GM12878 (cell line): ENCODE measurements around the gene KIR3DL2. TPM values are rescaled to one million over a fixed set of nuclear protein-coding genes. Genes with fewer than 3 reads are reported as not detected.
"Not testable (repeated sequence)": the region's sequence is repeated elsewhere in the genome, so short reads cannot be mapped to it uniquely, and the experiment has no call there.

Experiments
- ATAC-seq: fragments of 200-7000 bp; cut with Tn5 transposase; 3 replicates; pipeline ENCODE4 v1.9.1; 2020; ENCODE audit warnings: mild to moderate bottlenecking, moderate library complexity
- Bru-seq: library from RNA; stranded (reverse); fragments of 400-500 nt; gene quantifications from one replicate; lab custom pipeline; 2021; lab: Mats Ljungman, UMichigan
- BruChase-seq, 2 experiments: library from RNA; stranded (reverse); fragments of 400-500 nt; gene quantifications; one replicate each; lab custom pipeline; 2021; lab: Mats Ljungman, UMichigan
- BruUV-seq: library from RNA; stranded (reverse); fragments of 400-500 nt; replicated peaks from 2 replicates; lab custom pipeline; 2021; lab: Mats Ljungman, UMichigan
- CTCF ChIA-PET: fragments of 300-600 bp; sonication (Branson Sonifier 250); formaldehyde crosslinking; extraction: SDS; loops from one replicate; lab custom pipeline; 2021; ENCODE audit warnings: inconsistent platforms; lab: Yijun Ruan, JAX
- POLR2A ChIA-PET: fragments of 350-600 bp; formaldehyde crosslinking; extraction: SDS; loops from one replicate; lab custom pipeline; 2021; ENCODE audit warnings: inconsistent platforms; lab: Charles Lee
- RAD21 ChIA-PET: fragments of 300-600 bp; sonication (Branson Sonifier 250); formaldehyde crosslinking; loops from one replicate; lab custom pipeline; 2023; ENCODE audit warnings: antibody characterized with exemption; ENCODE audit not compliant: unreplicated experiment; lab: Charles Lee
- SMC1A ChIA-PET: fragments of 300-600 bp; sonication (Branson Sonifier 250); formaldehyde crosslinking; loops from one replicate; lab custom pipeline; 2023; ENCODE audit not compliant: unreplicated experiment, uncharacterized antibody; lab: Charles Lee
- DNase-seq: peaks from one replicate; pipeline ENCODE4 v3.0.0-alpha.2; 2011; ENCODE audit warnings: low read depth, low spot score
- FAIRE-seq: peaks from 3 replicates; lab custom pipeline; 2011; peaks lifted over from hg19 to GRCh38; lab: Jason Lieb, UNC
- H2AFZ ChIP-seq: 2 replicates; pipeline ENCODE4 v1.6.0; 2011; ENCODE audit warnings: low read depth, low read length, control low read depth; ENCODE audit not compliant: control insufficient read depth
- H3K27ac ChIP-seq: 2 replicates; pipeline ENCODE4 v1.5.1; 2011; ENCODE audit warnings: control low read depth; ENCODE audit not compliant: control insufficient read depth, insufficient read depth
- H3K27me3 ChIP-seq, 2 experiments: replicated peaks in 1 of 2; 2 replicates each; pipeline versions ENCODE4 v1.6.0 to v1.6.1; 2011; ENCODE audit warnings: low read length in 1 of 2; ENCODE audit not compliant: control insufficient read depth in 2 of 2, insufficient read depth in 2 of 2
- H3K36me3 ChIP-seq, 2 experiments: 2 replicates each; pipeline ENCODE4 v1.5.1; 2011; ENCODE audit warnings: low read length in 1 of 2; ENCODE audit not compliant: control insufficient read depth in 2 of 2, insufficient read depth in 2 of 2
- H3K4me1 ChIP-seq: 2 replicates; pipeline ENCODE4 v1.6.1; 2011; ENCODE audit warnings: mild to moderate bottlenecking, low read length, moderate library complexity, mixed read lengths; ENCODE audit not compliant: control insufficient read depth, insufficient read depth
- H3K4me2 ChIP-seq: 2 replicates; pipeline ENCODE4 v1.6.0; 2011; ENCODE audit warnings: control low read depth; ENCODE audit not compliant: control insufficient read depth, insufficient read depth
- H3K4me3 ChIP-seq: fragments of 200-600 bp; sonication (generic); 2 replicates; pipeline ENCODE4 v1.5.1; 2016
- H3K79me2 ChIP-seq: 2 replicates; pipeline ENCODE4 v1.6.0; 2011; ENCODE audit warnings: low read length; ENCODE audit not compliant: control insufficient read depth, insufficient read depth
- H3K9ac ChIP-seq: 2 replicates; pipeline ENCODE4 v1.8.0; 2011; ENCODE audit warnings: low read length, control low read depth, mixed read lengths; ENCODE audit not compliant: control insufficient read depth, insufficient read depth
- H3K9me3 ChIP-seq: replicated peaks from 3 replicates; pipeline ENCODE4 v1.5.1; 2011; ENCODE audit warnings: mild to moderate bottlenecking, low read length; ENCODE audit not compliant: control insufficient read depth, insufficient read depth
- H4K20me1 ChIP-seq: 2 replicates; pipeline ENCODE4 v1.6.0; 2011; ENCODE audit not compliant: control insufficient read depth, insufficient read depth
- BHLHE40 ChIP-seq, 2 experiments: fragments of 450-650 bp in 1 of 2; IDR thresholded peaks; 2 replicates each; pipeline ENCODE4 v1.6.1; 2011 to 2017; ENCODE audit warnings: low read depth in 2 of 2, borderline replicate concordance in 1 of 2, improper control_type of control experiment in 1 of 2, low read length in 1 of 2, mild to moderate bottlenecking in 1 of 2
- PAX8 ChIP-seq: fragments of 450-650 bp; IDR thresholded peaks from 2 replicates; pipeline ENCODE4 v1.6.1; 2017; ENCODE audit warnings: mild to moderate bottlenecking, moderate library complexity
- WGBS: methylation state at CpG from one replicate; pipeline ENCODE4 v1.1.6; 2016; ENCODE audit warnings: low lambda C conversion rate; ENCODE audit not compliant: insufficient replicate concordance, insufficient coverage; ENCODE audit errors: missing lambda C conversion rate; 5-methylcytosine and 5-hydroxymethylcytosine counted together
- in situ Hi-C: fragments of 300-500 bp; cut with MboI; formaldehyde crosslinking; loops from 9 replicates; pipeline ENCODE4 v1.14.3; 2018; ENCODE audit warnings: mixed read lengths
- intact Hi-C: fragments of 100-400 bp; cut with micrococcal nuclease; formaldehyde crosslinking; loops from one replicate; pipeline ENCODE4 v1.14.2; 2022; ENCODE audit not compliant: unreplicated experiment
- long read RNA-seq, 2 experiments: library from polyadenylated mRNA; unstranded; transcript quantifications; one replicate each; pipeline ENCODE4 v2.0.0, GENCODE V29; 2019 to 2020
- polyA minus RNA-seq, 3 experiments: library from RNA; depleted of rRNA, polyadenylated mRNA; stranded (reverse); fragments of >200 nt; gene quantifications; 2 replicates each; pipeline ENCODE4 v1.2.3, GENCODE V29; 2011
- polyA plus RNA-seq, 11 experiments: library from polyadenylated mRNA; depleted of rRNA in 4 of 11; unstranded in 6 of 11; stranded (reverse) in 5 of 11; fragments of >200 nt; fragmentation: Nextera tagmentation in 4 of 11; fragmentation: Illumina TruSeq in 1 of 11; extraction: Ambion mirVana in 4 of 11; extraction: Trizol in 1 of 11; gene quantifications; 1 replicate in 1 of 11; 2 replicates in 10 of 11; pipeline versions ENCODE4 v1.2.1 to v1.2.3, GENCODE V29; 2011 to 2016; ENCODE audit warnings: inconsistent platforms in 2 of 11, missing spikeins in 2 of 11, low read depth in 1 of 11
- total RNA-seq, 4 experiments: library from RNA; depleted of rRNA in 3 of 4; stranded (reverse); fragments of >200 nt in 3 of 4; fragmentation: Illumina TruSeq in 1 of 4; extraction: Trizol in 1 of 4; gene quantifications; 2 replicates each; pipeline versions ENCODE4 v1.2.1 to v1.2.3, GENCODE V29; 2013 to 2021

The KIR3DL2 gene
- total RNA-seq (2013; cell fraction: nucleolus; rRNA removed): not detected in 2 replicates
- total RNA-seq (2014; rRNA removed) (not detected in 2 replicates), total RNA-seq (2014; rRNA removed; fragmentation: Illumina TruSeq; extraction: Trizol) (not detected in 2 replicates), total RNA-seq (2021) (not detected in 2 replicates), polyA plus RNA-seq (2011; rRNA removed) (0.23 and 0.39 TPM in 2 replicates), polyA plus RNA-seq (2014; fragmentation: Illumina TruSeq; extraction: Trizol) (not detected in 2 replicates), polyA plus RNA-seq (2014; fragmentation: Nextera tagmentation; extraction: Ambion mirVana) (not detected), polyA plus RNA-seq (2014; rRNA removed) (not detected in 2 replicates), polyA plus RNA-seq (2016; fragmentation: Nextera tagmentation; extraction: Ambion mirVana) (not detected), polyA minus RNA-seq (2011; rRNA and poly(A)+ RNA removed) (0.88 and 1.3 TPM in 2 replicates), Bru-seq, nascent RNA (percentile 5 among the genes with signal in this experiment), BruChase-seq, experiment 1, labeled RNA remaining after a 6-hour chase (not detected), BruChase-seq, experiment 2, labeled RNA remaining after a 2-hour chase (percentile 9 among the genes with signal in this experiment)
- polyA plus RNA-seq (2011; ENCODE audit: low read depth): not detected
- polyA plus RNA-seq (2011; cell fraction: cytosol; rRNA removed): 0.70 and 0.72 TPM in 2 replicates
- 0.32 and 0.42 TPM in 2 replicates for polyA plus RNA-seq (2011; cell fraction: nucleus; rRNA removed)
- not detected in 2 replicates for polyA plus RNA-seq (2012)
- polyA minus RNA-seq (2011; cell fraction: cytosol; rRNA and poly(A)+ RNA removed): not detected in 2 replicates
- 0.12 and 0.29 TPM in 2 replicates for polyA minus RNA-seq (2011; cell fraction: nucleus; rRNA and poly(A)+ RNA removed)
- long read RNA-seq, experiment 1, partial matches to known transcripts: 0 of 2 reads
- long read RNA-seq, experiment 1, other reads (novel, unspliced or antisense): 0 of 2 reads
- long read RNA-seq, experiment 2, partial matches to known transcripts: 0 of 1 reads
- long read RNA-seq, experiment 2, other reads (novel, unspliced or antisense): 0 of 1 reads

DNA sequence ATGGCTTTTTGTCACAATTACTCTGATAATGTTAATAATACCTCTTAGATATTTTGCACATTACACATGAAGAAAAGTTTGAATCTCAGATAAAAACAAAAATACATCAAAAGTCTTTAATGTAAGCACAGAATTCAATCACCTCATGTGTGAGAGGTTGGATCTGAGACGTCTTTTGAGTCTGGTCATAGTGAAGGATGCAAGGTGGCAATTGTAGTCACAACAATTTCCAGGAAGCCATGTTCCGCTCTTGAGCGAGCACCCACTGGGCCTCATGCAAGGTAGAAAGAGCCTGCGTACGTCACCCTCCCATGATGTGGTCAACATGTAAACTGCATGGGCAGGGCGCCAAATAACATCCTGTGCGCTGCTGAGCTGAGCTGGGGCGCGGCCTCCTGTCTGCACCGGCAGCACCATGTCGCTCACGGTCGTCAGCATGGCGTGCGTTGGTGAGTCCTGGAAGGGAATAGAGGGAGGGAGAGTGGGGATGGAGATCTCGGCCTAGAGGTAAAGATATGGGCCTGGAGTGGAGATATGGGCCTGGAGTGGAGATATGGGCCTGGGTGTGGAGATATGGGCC lies at the start of gene KIR3DL2:
TSS of gene KIR3DL2 (plus strand) at position 383 of the 580 bp plus-strand sequence. CDS start at position 416, 33 bp downstream.
- not testable (repeated sequence) for H3K27ac ChIP-seq

DNA sequence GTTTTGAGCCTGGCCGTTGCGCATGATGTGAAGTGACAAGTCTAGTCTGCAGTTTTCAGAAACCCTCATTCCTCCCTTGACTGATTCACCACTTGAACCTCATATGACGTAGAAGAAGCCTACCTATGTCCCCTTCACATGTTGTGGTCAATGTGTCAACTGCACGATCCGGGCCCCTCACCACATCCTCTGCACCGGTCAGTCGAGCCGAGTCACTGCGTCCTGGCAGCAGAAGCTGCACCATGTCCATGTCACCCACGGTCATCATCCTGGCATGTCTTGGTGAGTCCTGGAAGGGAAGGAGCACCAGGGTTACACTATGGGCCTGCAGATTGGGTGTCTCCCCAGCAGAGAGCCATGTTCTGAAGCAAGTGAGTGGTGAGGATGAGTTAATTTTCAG lies 46.8 kb upstream of the KIR3DL2 start, which contains the start of gene KIR2DL4:
TSS of gene KIR2DL4 (plus strand) at position 201 of the 400 bp plus-strand sequence. CDS start at position 243, 42 bp downstream.
- no peaks in the 10 kb centered on the region for H3K27me3 ChIP-seq
- FAIRE-seq: no peak
- no peak within 1 kb of the TSS for H3K4me2 ChIP-seq
- H3K27ac ChIP-seq: no peak within 1 kb of the TSS
- POLR2A ChIA-PET: no interaction called here
- no TSS peak for BruUV-seq
- in situ Hi-C loops (no loop called here), intact Hi-C loops (no loop called here)
- 42% methylated on average over 10 of the region's 10 CpGs for WGBS
- no peak within 1 kb of the TSS for H3K4me3 ChIP-seq
- DNase-seq: no peak
- no peaks in the 10 kb centered on the region for H3K4me1 ChIP-seq
- no peaks in the 10 kb centered on the region for H3K9me3 ChIP-seq
- RAD21 ChIA-PET: no interaction called here
- H4K20me1 ChIP-seq: no peaks in the 10 kb centered on the region
- no peaks in the 10 kb centered on the region for H3K79me2 ChIP-seq
- TF ChIP-seq PAX8: no peak
- peak in 1 of 2 experiments; percentile 54; a peak in 1 of 4 replicates for TF ChIP-seq BHLHE40 (IDR thresholded peaks at IDR 0.05; ENCODE audit: borderline replicate concordance in 1 of 2, low read depth in 2 of 2, low read length in 1 of 2)
- CTCF ChIA-PET: no interaction called here
- no peak for ATAC-seq
- H2AFZ ChIP-seq: no peak within 1 kb of the TSS
- H3K9ac ChIP-seq: no peak within 1 kb of the TSS
- SMC1A ChIA-PET: no interaction called here
- no peaks in the 10 kb centered on the region for H3K36me3 ChIP-seq

More for the DNA sequence above, at the start of gene KIR3DL2:
- H3K27me3 ChIP-seq, ATAC-seq, POLR2A ChIA-PET, H3K4me3 ChIP-seq, CTCF ChIA-PET, H3K9me3 ChIP-seq, H3K79me2 ChIP-seq, H3K9ac ChIP-seq, SMC1A ChIA-PET, H2AFZ ChIP-seq, H3K4me2 ChIP-seq, H3K36me3 ChIP-seq, RAD21 ChIA-PET, BruUV-seq, DNase-seq, intact Hi-C loops, FAIRE-seq, H4K20me1 ChIP-seq, H3K4me1 ChIP-seq: not testable (repeated sequence)
- in situ Hi-C loops: loop anchor here (5.0 kb wide), 1 partner anchor 33 kb away; the partner anchor contains the start of gene KIR3DL1
- 62% methylated on average over 14 of the region's 16 CpGs for WGBS
